ENCODE results near the gene UMAD1.

The UMAD1 gene

GRCh38 chr7:7867846-7868571, 227.5 kb downstream of the UMAD1 start:
- TF ChIP-seq CTCF (conservative IDR thresholded peaks at IDR 0.05; ENCODE audit: low read length), result no peak
- TF ChIP-seq EZH2phosphoT487 (IDR thresholded peaks at IDR 0.05; ENCODE audit: borderline replicate concordance), result no peak
- no peaks in the 10 kb centered on the region for H3K79me2 ChIP-seq (ENCODE audit: insufficient read depth, low read length)
- no peaks in the 10 kb centered on the region for H3K9me2 ChIP-seq (replicated peaks; ENCODE audit: low read depth, low read length)
- H3K4me1 ChIP-seq (ENCODE audit: insufficient read depth, low read length, poor library complexity, severe bottlenecking), result peaks cover 7% of the 10 kb centered on the region
- no peak overlapping the region for H3K4me2 ChIP-seq (ENCODE audit: low read depth, low read length, poor library complexity, severe bottlenecking)
- no peak overlapping the region for H2AFZ ChIP-seq (ENCODE audit: low read length)
- H3K27me3 ChIP-seq (ENCODE audit: insufficient read depth, low read length, poor library complexity, severe bottlenecking), result no peaks in the 10 kb centered on the region
- no peaks in the 10 kb centered on the region for H3F3A ChIP-seq (ENCODE audit: low read depth)
- no peaks in the 10 kb centered on the region for H3K36me3 ChIP-seq (ENCODE audit: insufficient read depth, low read length)
- H4K20me1 ChIP-seq (ENCODE audit: insufficient read depth, low read length, poor library complexity, severe bottlenecking), result no peaks in the 10 kb centered on the region
- H3K4me3 ChIP-seq (ENCODE audit: low read length, poor library complexity, severe bottlenecking), result no peak overlapping the region
- H3K9me3 ChIP-seq (ENCODE audit: insufficient read depth, low read depth, low read length), result no peaks in the 10 kb centered on the region
- no peak overlapping the region for H3K9ac ChIP-seq (ENCODE audit: low read depth, low read length, poor library complexity, severe bottlenecking)

GRCh38 chr7:7868572-7868899, 228.0 kb downstream of the UMAD1 start:
- H3K4me3 ChIP-seq (ENCODE audit: low read length, poor library complexity, severe bottlenecking), result no peak overlapping the region
- H4K20me1 ChIP-seq (ENCODE audit: insufficient read depth, low read length, poor library complexity, severe bottlenecking), result no peaks in the 10 kb centered on the region
- no peaks in the 10 kb centered on the region for H3K36me3 ChIP-seq (ENCODE audit: insufficient read depth, low read length)
- H3F3A ChIP-seq (ENCODE audit: low read depth), result no peaks in the 10 kb centered on the region
- H3K4me2 ChIP-seq (ENCODE audit: low read depth, low read length, poor library complexity, severe bottlenecking), result no peak overlapping the region
- no peak overlapping the region for H3K9ac ChIP-seq (ENCODE audit: low read depth, low read length, poor library complexity, severe bottlenecking)
- no peaks in the 10 kb centered on the region for H3K79me2 ChIP-seq (ENCODE audit: insufficient read depth, low read length)
- TF ChIP-seq EZH2phosphoT487 (IDR thresholded peaks at IDR 0.05; ENCODE audit: borderline replicate concordance) (no peak), CTCF (conservative IDR thresholded peaks at IDR 0.05; ENCODE audit: low read length) (no peak)
- no peaks in the 10 kb centered on the region for H3K27me3 ChIP-seq (ENCODE audit: insufficient read depth, low read length, poor library complexity, severe bottlenecking)
- no peaks in the 10 kb centered on the region for H3K9me3 ChIP-seq (ENCODE audit: insufficient read depth, low read depth, low read length)
- H3K9me2 ChIP-seq (replicated peaks; ENCODE audit: low read depth, low read length), result no peaks in the 10 kb centered on the region
- no peak overlapping the region for H2AFZ ChIP-seq (ENCODE audit: low read length)
- peaks cover 7% of the 10 kb centered on the region for H3K4me1 ChIP-seq (ENCODE audit: insufficient read depth, low read length, poor library complexity, severe bottlenecking)

- no peaks in the 10 kb centered on the region for H4K20me1 ChIP-seq (ENCODE audit: insufficient read depth, low read length, poor library complexity, severe bottlenecking)
- H3K9me3 ChIP-seq (ENCODE audit: insufficient read depth, low read depth, low read length), result no peaks in the 10 kb centered on the region
- H2AFZ ChIP-seq (ENCODE audit: low read length), result no peak overlapping the region
- H3K9ac ChIP-seq (ENCODE audit: low read depth, low read length, poor library complexity, severe bottlenecking), result no peak overlapping the region
- H3K9me2 ChIP-seq (replicated peaks; ENCODE audit: low read depth, low read length), result no peaks in the 10 kb centered on the region
- TF ChIP-seq EZH2phosphoT487 (IDR thresholded peaks at IDR 0.05; ENCODE audit: borderline replicate concordance) (no peak), CTCF (conservative IDR thresholded peaks at IDR 0.05; ENCODE audit: low read length) (no peak)
- H3K36me3 ChIP-seq (ENCODE audit: insufficient read depth, low read length), result no peaks in the 10 kb centered on the region
- no peaks in the 10 kb centered on the region for H3K27me3 ChIP-seq (ENCODE audit: insufficient read depth, low read length, poor library complexity, severe bottlenecking)
- no peaks in the 10 kb centered on the region for H3F3A ChIP-seq (ENCODE audit: low read depth)
- H3K79me2 ChIP-seq (ENCODE audit: insufficient read depth, low read length), result no peaks in the 10 kb centered on the region
- H3K4me3 ChIP-seq (ENCODE audit: low read length, poor library complexity, severe bottlenecking), result no peak overlapping the region
- peaks cover 7% of the 10 kb centered on the region for H3K4me1 ChIP-seq (ENCODE audit: insufficient read depth, low read length, poor library complexity, severe bottlenecking)
- no peak overlapping the region for H3K4me2 ChIP-seq (ENCODE audit: low read depth, low read length, poor library complexity, severe bottlenecking)
These were observed 228.5 kb downstream of the UMAD1 start for GRCh38 chr7:7869036-7869435.
